ENCODE results near the gene IGSF3.
"Not testable (repeated sequence)": the region's sequence is repeated elsewhere in the genome, so short reads cannot be mapped to it uniquely, and the experiment has no call there.

The IGSF3 gene

DNA sequence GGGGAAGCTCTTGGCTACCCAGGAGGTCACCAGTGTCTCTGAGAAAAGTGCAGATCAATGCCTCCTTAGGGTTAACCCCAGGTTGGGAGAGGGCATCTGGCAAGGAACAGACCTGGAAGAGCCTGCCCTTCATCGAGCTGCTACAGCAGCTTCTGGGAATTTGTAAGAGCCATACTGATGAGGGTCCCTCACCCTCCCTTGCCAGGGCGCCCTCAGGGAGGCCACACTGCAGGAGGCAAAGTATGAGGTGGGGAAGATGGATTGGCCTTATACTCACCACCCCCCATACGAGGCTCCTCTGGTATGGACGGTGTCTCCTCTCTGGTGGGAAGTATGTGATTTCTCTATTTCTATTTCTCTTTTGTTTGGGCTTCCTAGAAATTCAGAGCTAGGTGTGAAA lies 13.2 kb downstream of the IGSF3 start:
- in situ Hi-C loops (cut with HindIII; ENCODE audit: low sequenced_read_pairs), result no loop called here
- TF ChIP-seq, protein P1, sequence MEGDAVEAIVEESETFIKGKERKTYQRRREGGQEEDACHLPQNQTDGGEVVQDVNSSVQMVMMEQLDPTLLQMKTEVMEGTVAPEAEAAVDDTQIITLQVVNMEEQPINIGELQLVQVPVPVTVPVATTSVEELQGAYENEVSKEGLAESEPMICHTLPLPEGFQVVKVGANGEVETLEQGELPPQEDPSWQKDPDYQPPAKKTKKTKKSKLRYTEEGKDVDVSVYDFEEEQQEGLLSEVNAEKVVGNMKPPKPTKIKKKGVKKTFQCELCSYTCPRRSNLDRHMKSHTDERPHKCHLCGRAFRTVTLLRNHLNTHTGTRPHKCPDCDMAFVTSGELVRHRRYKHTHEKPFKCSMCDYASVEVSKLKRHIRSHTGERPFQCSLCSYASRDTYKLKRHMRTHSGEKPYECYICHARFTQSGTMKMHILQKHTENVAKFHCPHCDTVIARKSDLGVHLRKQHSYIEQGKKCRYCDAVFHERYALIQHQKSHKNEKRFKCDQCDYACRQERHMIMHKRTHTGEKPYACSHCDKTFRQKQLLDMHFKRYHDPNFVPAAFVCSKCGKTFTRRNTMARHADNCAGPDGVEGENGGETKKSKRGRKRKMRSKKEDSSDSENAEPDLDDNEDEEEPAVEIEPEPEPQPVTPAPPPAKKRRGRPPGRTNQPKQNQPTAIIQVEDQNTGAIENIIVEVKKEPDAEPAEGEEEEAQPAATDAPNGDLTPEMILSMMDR (IDR thresholded peaks at IDR 0.05; ENCODE audit: low read depth, low read length, missing control alignments), result no peak
- no peak overlapping the region for H3K4me3 ChIP-seq (ENCODE audit: low read depth, low read length)
- DNase-seq (ENCODE audit: low read depth), result no peak

DNA sequence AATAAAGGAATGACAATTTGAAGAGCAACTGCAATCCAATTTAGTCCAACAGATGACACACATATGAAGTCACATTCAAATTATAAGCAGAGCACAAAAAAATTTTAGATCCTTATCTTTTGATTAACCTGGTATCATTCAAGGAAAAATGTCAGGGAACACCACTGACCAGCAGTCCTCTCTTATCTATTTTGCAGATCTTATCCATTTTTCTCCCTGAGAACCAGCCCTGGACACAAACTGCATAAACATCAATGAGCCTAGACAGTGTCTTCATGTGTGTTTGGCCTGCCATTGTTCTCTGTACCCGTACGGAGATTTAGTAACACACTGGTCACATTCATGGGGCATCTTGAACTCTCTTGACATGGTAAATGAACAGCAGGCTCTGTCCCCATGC lies 14.9 kb downstream of the IGSF3 start:
- H3K4me3 ChIP-seq (ENCODE audit: low read depth, low read length); in situ Hi-C loops (cut with HindIII; ENCODE audit: low sequenced_read_pairs); DNase-seq (ENCODE audit: low read depth): not testable (repeated sequence)

DNA sequence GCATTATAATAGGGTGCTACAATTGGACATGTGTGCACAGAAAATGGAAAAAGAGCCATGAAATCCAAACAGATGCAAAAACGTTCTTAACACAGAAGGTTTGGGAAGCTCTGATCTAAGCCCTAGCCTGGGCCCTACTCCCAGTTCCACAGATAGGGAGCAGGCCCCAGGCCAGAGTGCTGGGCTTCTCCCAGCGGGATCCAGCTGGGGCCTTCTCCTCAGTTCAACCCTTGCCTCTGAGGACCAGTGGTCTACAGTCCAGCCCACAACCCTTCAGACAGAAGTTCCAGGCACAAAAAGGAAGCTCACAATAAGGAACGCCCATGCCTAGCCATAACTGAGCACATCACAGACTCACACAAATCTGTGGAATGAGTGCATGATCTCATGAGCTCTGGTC lies 16.8 kb downstream of the IGSF3 start:
- DNase-seq (ENCODE audit: low read depth); H3K4me3 ChIP-seq (ENCODE audit: low read depth, low read length); in situ Hi-C loops (cut with HindIII; ENCODE audit: low sequenced_read_pairs): not testable (repeated sequence)

DNA sequence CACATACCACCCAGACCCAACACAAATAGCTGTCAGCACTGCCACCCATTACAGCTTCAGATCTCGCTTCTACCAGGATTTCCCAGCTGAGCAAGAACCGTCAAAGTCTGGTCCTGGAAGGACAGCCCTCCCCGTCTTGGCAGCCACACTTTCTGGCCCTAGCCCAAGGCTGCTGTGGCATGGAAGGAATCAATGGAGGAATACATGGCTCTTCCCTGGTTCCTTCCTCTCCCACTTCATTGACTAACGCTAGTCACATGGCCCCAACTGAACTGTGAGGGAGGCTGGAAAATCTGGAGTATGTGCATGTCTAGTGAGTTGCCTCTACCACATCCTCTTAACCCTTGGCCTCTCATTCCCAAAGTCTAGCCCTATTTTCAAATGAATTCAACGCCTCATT lies 18.5 kb downstream of the IGSF3 start:
- in situ Hi-C loops (cut with HindIII; ENCODE audit: low sequenced_read_pairs); DNase-seq (ENCODE audit: low read depth); H3K4me3 ChIP-seq (ENCODE audit: low read depth, low read length): not testable (repeated sequence)

- DNase-seq (ENCODE audit: low read depth); H3K4me3 ChIP-seq (ENCODE audit: low read depth, low read length); in situ Hi-C loops (cut with HindIII; ENCODE audit: low sequenced_read_pairs): not testable (repeated sequence)
These were observed 19.2 kb downstream of the IGSF3 start for GRCh38 chr1:116648325-116648724.

DNA sequence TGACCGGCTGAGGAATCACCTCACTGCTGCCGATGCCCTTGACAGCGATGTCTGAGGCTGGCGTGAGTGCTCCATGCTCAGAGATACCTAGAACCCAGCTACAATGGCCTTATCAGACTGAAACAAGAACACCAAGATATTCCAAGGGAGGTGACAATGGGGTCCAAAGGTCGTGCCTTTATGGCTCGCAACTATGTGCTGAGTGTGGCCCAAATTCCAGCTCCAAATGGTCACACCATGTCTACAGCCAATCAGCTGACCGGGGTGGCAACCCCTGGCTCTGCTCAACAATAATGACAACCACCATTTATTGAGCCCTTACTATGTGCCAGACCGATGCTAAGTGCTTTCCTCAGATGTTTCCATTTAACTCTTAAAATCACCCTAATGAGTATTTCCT lies 20.3 kb downstream of the IGSF3 start:
- DNase-seq (ENCODE audit: low read depth); in situ Hi-C loops (cut with HindIII; ENCODE audit: low sequenced_read_pairs); H3K4me3 ChIP-seq (ENCODE audit: low read depth, low read length): not testable (repeated sequence)

DNA sequence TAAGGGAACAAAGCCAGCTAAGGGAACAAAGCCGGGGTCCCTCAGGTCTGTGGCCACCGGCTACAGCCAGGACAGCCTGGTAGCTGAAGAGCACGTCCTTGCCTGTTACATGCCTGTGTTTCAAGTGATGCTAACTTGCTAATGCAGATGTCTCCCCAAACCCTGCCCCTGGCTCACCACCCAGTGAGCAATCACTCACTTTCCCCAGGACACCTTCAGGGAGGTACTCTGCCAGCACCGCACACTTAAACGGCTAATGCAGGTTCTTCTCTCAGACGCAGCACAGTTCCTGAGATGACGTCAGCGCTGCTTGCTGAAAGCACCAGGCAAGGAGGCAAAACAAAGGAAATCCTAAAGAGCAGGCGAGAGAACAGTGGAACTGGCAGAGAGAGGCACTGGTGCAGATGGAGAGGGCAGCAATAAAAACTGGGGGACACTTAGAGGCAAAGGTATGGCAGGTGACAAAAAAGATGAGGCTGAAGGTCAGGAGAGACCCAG lies 20.8 kb downstream of the IGSF3 start:
- DNase-seq (ENCODE audit: low read depth); H3K4me3 ChIP-seq (ENCODE audit: low read depth, low read length); in situ Hi-C loops (cut with HindIII; ENCODE audit: low sequenced_read_pairs): not testable (repeated sequence)

GRCh38 chr1:116645802-116646672 lies 21.5 kb downstream of the IGSF3 start:
- DNase-seq (ENCODE audit: low read depth); H3K4me3 ChIP-seq (ENCODE audit: low read depth, low read length); in situ Hi-C loops (cut with HindIII; ENCODE audit: low sequenced_read_pairs): not testable (repeated sequence)

DNA sequence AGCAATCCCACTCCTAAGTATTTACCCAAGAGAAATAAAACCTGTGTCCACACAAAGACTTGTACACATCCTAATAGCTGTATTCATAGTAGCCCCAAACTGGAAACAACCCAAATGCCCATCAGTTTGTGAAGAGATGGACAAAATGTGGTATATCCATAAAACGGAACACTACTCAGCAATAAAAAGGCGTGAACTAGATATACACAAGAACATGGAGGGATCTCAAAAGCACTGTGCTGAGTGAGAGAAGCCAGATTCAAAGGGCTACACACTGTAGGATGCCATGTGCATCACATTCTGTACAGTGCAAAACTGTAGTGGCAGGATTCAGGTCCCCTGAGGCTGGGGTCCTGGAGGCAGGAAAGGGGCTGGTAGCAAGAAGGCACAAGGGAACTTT lies 22.5 kb downstream of the IGSF3 start:
- DNase-seq (ENCODE audit: low read depth); H3K4me3 ChIP-seq (ENCODE audit: low read depth, low read length); in situ Hi-C loops (cut with HindIII; ENCODE audit: low sequenced_read_pairs): not testable (repeated sequence)

GRCh38 chr1:116644096-116644495 lies 23.4 kb downstream of the IGSF3 start:
- DNase-seq (ENCODE audit: low read depth); in situ Hi-C loops (cut with HindIII; ENCODE audit: low sequenced_read_pairs); H3K4me3 ChIP-seq (ENCODE audit: low read depth, low read length): not testable (repeated sequence)

- H3K4me3 ChIP-seq (ENCODE audit: low read depth, low read length); DNase-seq (ENCODE audit: low read depth); in situ Hi-C loops (cut with HindIII; ENCODE audit: low sequenced_read_pairs): not testable (repeated sequence)
These were observed 24.2 kb downstream of the IGSF3 start for GRCh38 chr1:116643281-116643751.

- DNase-seq (ENCODE audit: low read depth); H3K4me3 ChIP-seq (ENCODE audit: low read depth, low read length); in situ Hi-C loops (cut with HindIII; ENCODE audit: low sequenced_read_pairs): not testable (repeated sequence)
These were observed 24.9 kb downstream of the IGSF3 start for GRCh38 chr1:116642311-116643280.

- in situ Hi-C loops (cut with HindIII; ENCODE audit: low sequenced_read_pairs); DNase-seq (ENCODE audit: low read depth): not testable (repeated sequence)
These were observed 29.9 kb downstream of the IGSF3 start for GRCh38 chr1:116637583-116637982.

GRCh38 chr1:116636584-116636983 lies 30.9 kb downstream of the IGSF3 start:
- H3K4me3 ChIP-seq (ENCODE audit: low read depth, low read length); DNase-seq (ENCODE audit: low read depth); in situ Hi-C loops (cut with HindIII; ENCODE audit: low sequenced_read_pairs): not testable (repeated sequence)

More at GRCh38 chr1:116637583-116637982, 29.9 kb downstream of the IGSF3 start:
- H3K4me3 ChIP-seq (ENCODE audit: low read depth, low read length), result not testable (repeated sequence)

DNA sequence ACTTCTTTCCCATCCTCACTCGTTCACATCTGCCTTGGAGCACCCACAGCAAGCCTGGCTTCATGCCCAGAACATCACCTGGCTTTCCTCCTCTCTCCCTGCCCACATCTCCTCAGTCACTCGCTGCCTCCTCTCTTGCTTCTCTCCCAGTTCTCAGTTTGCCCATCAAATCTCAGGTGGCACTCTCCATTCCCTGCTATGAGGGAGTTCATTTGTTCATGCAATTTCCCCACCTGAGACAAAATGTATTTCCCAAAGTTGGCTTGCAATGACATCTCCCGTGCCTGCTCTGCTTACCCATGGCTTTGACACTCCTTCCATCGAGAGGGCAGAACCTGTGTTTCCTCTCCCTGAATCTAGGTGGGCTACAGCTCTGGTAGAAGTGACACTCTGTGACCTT lies 33.1 kb downstream of the IGSF3 start:
- in situ Hi-C loops (cut with HindIII; ENCODE audit: low sequenced_read_pairs); DNase-seq (ENCODE audit: low read depth); H3K4me3 ChIP-seq (ENCODE audit: low read depth, low read length): not testable (repeated sequence)

Data from astrocyte of the cerebellum (primary cell).